Neuron (in vitro differentiated cells): ENCODE data around the gene GRID1.

Experiments used
- H2AFZ ChIP-seq: one replicate; pipeline ENCODE4 v1.6.1; 2013; ENCODE audit warnings: low read depth, mild to moderate bottlenecking, inconsistent platforms, low read length, moderate library complexity
- H3K27me3 ChIP-seq: one replicate; pipeline ENCODE4 v1.6.1; 2013; ENCODE audit warnings: low read length; ENCODE audit not compliant: insufficient read depth
- H3K36me3 ChIP-seq: one replicate; pipeline ENCODE4 v1.6.1; 2013; ENCODE audit warnings: low read length; ENCODE audit not compliant: insufficient read depth
- H3K4me1 ChIP-seq: one replicate; pipeline ENCODE4 v1.6.1; 2013; ENCODE audit warnings: low read length; ENCODE audit not compliant: insufficient read depth
- H3K4me3 ChIP-seq: 2 replicates; pipeline ENCODE4 v1.5.1; 2013; ENCODE audit warnings: mild to moderate bottlenecking, low read length, moderate library complexity
- H3K9me3 ChIP-seq: one replicate; pipeline ENCODE4 v1.6.1; 2013; ENCODE audit warnings: low read length

GRID1 gene

DNA sequence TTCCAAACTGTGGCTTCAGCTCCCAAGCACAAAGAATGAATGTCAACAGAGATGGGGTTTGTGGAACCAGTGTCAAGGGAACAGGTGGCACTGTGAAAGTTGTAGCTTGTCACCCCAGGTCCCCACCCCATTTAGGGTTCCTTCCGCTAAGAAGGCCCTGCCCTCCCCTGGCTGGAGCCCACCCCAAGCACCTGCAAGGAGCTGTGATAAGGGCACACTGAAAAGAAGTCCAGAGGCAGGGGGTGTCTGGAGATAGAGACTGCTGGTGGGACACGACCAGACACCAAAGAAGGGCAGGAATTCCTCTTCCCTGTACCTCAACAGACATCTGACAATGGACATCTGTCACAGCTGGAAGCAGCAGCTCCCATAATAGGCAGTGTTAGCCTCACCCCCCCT, 4.5 kb downstream of the GRID1 start:
- Histone ChIP-seq H2AFZ (no peak overlapping the region), H3K27me3 (peaks cover 70% of the 10 kb centered on the region), H3K36me3 (no peaks in the 10 kb centered on the region), H3K4me1 (no peaks in the 10 kb centered on the region), H3K9me3 (no peaks in the 10 kb centered on the region), H3K4me3 (no peak overlapping the region)

DNA sequence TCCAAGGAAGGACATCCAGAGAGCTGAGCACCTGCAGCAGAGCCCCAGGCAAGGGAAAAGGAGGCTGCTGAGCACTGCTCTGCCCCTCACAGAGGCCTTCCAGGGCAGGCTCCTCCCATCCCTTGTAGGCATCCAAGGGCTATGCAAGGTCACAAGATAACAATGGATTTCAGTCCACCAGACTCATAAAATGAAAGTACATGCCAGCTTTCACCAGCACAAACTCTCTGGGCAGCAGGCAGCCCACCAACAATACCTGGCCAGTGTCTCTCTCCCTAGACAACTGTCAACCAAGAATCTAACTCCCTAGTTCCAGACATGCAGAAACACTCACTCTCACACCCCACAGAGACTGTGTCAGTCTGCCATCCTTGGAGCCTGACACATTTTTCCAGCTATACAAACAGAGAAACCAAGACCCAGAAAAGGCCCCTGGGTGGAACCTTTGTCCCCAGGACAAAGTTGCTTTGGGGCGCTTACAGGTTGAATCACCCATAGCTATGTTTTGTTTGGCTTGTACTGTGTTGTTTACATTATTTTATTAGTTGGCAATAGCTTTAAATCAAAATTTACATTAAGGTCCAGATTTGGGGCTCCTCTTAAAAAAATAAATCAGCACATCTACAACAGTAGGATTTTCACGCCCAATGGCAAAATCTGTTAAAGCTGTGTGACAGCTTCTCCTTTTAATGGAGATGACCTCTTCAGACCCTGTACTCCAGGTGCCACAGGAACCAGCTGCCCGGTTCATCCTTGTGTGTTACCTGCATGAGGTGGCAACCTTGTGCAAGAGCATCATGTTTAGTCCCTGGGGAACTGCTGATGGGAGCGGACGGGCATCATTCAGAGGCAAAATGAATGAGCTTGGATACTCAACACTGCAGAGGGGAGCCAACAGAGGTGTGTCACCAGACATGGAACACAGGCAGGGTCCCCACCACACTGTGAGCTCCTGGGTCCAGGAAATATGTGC, 5.2 kb downstream of the GRID1 start:
- no peak overlapping the region for H2AFZ ChIP-seq
- H3K4me3 ChIP-seq = no peak overlapping the region
- no peaks in the 10 kb centered on the region for H3K9me3 ChIP-seq
- no peaks in the 10 kb centered on the region for H3K36me3 ChIP-seq
- H3K27me3 ChIP-seq = peaks cover 67% of the 10 kb centered on the region
- no peaks in the 10 kb centered on the region for H3K4me1 ChIP-seq

DNA sequence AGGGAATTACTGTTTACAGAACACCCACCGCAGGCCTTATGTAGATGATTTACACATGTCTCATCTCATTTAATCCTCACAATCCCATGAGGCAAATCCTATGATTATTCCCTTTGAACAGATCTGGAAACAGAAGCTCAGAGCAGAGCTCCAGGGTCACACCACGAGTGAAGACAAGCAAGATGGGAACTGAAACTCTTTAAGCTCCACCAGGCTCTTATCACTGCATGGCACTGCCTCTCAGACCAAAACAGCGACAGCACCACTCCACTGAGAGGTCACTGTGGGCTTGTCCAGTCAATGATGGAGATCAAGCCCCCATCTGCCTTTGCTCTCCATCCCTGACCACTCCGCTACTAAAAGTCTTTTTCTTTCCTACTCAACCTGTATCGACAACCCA, 5.9 kb downstream of the GRID1 start:
- no peaks in the 10 kb centered on the region for H3K9me3 ChIP-seq
- no peaks in the 10 kb centered on the region for H3K4me1 ChIP-seq
- no peak overlapping the region for H3K4me3 ChIP-seq
- no peaks in the 10 kb centered on the region for H3K36me3 ChIP-seq
- no peak overlapping the region for H2AFZ ChIP-seq
- peaks cover 62% of the 10 kb centered on the region for H3K27me3 ChIP-seq

DNA sequence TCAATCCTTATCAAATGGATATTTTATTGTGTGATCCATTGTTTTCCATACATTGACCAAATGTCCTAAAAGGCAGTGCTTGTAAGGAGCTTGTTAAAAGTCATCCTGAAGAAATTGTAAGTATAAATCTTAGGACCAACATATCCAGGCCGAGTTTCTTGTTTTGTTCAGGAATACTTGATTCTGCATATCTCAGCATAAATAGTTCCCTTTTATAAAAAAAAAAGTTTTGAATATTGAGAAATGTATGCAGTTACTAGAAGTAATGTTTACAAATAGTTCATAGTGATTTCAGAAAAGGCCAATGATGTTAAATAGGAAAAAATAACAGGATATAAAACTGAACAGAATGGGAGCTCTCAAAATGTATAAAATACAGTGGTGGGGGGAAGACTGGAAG, 6.6 kb downstream of the GRID1 start:
- H2AFZ ChIP-seq = no peak overlapping the region
- H3K27me3 ChIP-seq = peaks cover 62% of the 10 kb centered on the region
- H3K36me3 ChIP-seq = no peaks in the 10 kb centered on the region
- H3K9me3 ChIP-seq = no peaks in the 10 kb centered on the region
- H3K4me1 ChIP-seq = no peaks in the 10 kb centered on the region
- no peak overlapping the region for H3K4me3 ChIP-seq

DNA sequence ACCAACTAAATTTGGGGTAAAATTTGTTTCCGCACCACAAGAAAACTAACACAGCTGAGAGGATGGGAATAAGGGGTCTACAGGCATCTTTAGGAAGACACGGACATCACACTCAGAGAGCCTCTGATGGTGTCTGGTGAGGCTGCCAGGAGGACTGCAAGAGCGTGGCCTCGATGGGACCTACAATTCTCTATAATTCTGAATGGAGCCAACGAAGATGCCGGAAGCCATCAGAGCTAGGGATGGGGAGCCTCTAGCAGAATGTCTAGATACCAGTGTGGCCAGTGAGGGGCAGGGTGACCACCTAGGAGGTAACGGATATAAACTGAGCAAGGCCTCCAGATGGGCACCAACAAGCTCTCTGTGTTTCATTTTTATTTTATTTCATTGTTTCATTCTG, 7.5 kb downstream of the GRID1 start:
- no peaks in the 10 kb centered on the region for H3K36me3 ChIP-seq
- no peaks in the 10 kb centered on the region for H3K9me3 ChIP-seq
- H3K4me3 ChIP-seq = no peak overlapping the region
- no peak overlapping the region for H2AFZ ChIP-seq
- no peaks in the 10 kb centered on the region for H3K4me1 ChIP-seq
- peaks cover 53% of the 10 kb centered on the region for H3K27me3 ChIP-seq

DNA sequence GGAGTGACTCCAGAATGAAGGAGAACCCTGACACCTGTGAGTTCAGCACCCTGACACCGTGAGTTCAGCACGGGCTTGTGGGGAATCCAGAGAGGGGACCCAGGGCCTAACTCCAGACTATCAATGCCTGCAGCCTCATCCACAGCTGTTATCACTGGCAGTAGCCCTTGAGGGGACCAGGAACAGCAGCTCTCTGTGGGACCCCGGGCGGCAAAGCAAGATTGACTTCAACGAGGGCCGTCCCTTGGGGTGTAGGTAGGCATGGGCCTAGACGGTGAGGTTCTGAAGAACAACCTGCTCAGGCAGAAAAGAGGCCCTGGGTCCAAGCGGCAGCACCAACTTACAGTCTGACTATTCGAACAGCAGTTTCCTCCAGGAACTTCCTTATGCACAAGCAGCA, 8.9 kb downstream of the GRID1 start:
- Histone ChIP-seq H3K4me3 (no peak overlapping the region), H3K36me3 (no peaks in the 10 kb centered on the region), H3K9me3 (no peaks in the 10 kb centered on the region), H3K27me3 (peaks cover 39% of the 10 kb centered on the region), H3K4me1 (no peaks in the 10 kb centered on the region), H2AFZ (no peak overlapping the region)

DNA sequence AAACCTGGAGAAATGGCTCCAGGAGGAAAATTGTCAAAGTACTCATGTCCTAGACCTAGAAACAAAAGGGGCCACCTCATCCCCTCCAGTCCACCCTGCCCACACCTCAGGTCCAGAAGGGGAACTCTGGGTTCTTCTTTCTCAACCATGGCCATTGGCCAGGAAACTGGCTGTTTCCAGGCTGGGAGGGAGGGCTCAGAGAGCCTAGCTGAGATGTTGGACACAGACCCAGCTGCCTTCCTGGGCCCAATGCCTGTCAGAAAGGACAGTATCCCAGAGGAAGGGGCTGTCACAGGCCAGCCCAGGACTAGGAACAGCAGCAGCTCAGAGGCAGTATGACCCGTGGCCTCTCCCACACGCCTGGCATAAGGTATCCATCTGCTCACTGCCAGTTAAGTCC, 9.6 kb downstream of the GRID1 start:
- Histone ChIP-seq H3K4me1 (no peaks in the 10 kb centered on the region), H3K4me3 (no peak overlapping the region), H3K9me3 (no peaks in the 10 kb centered on the region), H3K27me3 (peaks cover 33% of the 10 kb centered on the region), H3K36me3 (no peaks in the 10 kb centered on the region), H2AFZ (no peak overlapping the region)

DNA sequence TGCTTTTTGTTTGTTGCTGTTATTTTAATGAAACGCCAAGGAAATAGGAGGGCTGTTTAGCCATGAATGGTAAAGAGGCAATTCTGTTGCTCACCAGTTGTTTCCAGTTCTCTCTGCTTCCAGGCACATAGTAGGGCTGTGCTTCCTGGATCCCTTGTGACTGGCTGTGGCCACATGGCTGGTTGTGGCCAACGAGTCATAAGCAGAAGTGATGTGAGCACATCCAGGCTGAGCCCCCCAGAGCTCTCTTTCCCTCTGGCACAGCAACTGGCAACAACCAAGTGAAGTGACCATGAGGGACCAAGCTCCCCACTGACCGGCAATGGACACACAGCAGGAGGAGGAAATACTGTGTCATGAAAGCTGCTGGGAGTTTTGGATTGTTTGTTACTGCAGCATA, 10.3 kb downstream of the GRID1 start:
- H3K27me3 ChIP-seq = peaks cover 27% of the 10 kb centered on the region
- H3K4me3 ChIP-seq = no peak overlapping the region

DNA sequence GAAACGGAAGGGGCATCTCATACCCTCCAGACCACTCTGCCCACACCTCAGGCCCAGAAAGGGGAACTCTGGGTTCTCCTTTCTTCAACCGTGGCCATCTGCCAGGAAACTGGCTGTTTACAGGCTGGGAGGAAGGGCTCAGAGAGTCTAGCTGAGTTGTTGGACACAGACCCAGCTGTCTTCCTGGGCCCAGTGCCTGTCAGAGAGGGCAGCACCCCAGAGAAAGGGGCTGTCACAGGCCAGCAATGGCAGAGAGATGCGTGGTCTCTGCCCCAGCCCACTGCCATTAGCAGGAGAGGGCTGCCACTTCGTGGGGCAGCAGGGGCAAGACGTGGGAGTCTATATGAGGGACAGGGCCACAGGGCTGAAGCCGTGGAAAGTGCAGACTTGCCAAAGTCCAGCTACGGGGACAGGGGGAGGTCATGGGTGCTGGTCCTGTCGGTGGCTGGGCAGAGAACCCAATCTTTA, 11.0 kb downstream of the GRID1 start:
- Histone ChIP-seq H3K9me3 (no peaks in the 10 kb centered on the region), H3K36me3 (no peaks in the 10 kb centered on the region), H3K4me1 (no peaks in the 10 kb centered on the region), H2AFZ (no peak overlapping the region), H3K4me3 (no peak overlapping the region), H3K27me3 (peaks cover 20% of the 10 kb centered on the region)

More for the DNA sequence above, 10.3 kb downstream of the GRID1 start:
- no peaks in the 10 kb centered on the region for H3K36me3 ChIP-seq
- H2AFZ ChIP-seq = no peak overlapping the region
- no peaks in the 10 kb centered on the region for H3K4me1 ChIP-seq
- no peaks in the 10 kb centered on the region for H3K9me3 ChIP-seq

DNA sequence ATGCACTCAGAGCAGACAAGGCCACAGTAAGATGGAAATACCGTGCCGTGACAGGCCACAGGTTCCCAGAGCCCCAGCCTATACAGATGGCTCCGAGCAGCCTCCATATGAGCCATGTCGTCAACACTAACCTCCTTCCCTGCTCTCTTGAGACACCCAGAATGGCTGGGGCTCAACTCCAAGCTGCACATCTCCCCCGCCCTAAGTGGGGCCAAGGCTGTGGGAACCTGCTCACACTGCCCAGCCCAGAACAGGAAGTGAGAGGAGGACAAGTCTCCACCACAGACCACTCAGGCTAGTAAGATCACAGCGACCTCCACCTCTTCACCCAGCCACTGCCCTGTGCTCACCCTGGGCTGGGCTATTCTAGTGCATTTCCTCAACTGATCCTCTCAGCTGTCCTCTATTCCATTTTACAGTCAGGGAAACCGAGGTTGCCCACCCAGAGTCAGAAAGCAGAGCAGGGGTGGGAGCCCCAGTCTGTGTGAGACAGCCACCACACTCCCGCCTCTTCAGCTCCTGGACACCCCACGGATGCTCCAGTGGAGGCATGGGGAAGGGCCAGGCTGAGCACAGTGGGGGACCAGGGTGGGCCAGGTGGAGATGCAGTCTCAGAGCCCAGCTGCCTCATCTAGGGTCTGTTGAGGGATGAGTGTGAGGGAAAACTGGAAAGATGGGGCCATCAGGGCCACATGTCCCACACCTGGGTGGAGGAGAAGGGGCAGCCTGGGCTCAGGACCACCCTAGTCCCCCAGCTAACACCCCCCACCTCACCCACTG, 11.6 kb downstream of the GRID1 start:
- H3K9me3 ChIP-seq = no peaks in the 10 kb centered on the region
- no peak overlapping the region for H2AFZ ChIP-seq
- no peaks in the 10 kb centered on the region for H3K36me3 ChIP-seq
- H3K27me3 ChIP-seq = peaks cover 18% of the 10 kb centered on the region
- H3K4me3 ChIP-seq = no peak overlapping the region
- no peaks in the 10 kb centered on the region for H3K4me1 ChIP-seq

DNA sequence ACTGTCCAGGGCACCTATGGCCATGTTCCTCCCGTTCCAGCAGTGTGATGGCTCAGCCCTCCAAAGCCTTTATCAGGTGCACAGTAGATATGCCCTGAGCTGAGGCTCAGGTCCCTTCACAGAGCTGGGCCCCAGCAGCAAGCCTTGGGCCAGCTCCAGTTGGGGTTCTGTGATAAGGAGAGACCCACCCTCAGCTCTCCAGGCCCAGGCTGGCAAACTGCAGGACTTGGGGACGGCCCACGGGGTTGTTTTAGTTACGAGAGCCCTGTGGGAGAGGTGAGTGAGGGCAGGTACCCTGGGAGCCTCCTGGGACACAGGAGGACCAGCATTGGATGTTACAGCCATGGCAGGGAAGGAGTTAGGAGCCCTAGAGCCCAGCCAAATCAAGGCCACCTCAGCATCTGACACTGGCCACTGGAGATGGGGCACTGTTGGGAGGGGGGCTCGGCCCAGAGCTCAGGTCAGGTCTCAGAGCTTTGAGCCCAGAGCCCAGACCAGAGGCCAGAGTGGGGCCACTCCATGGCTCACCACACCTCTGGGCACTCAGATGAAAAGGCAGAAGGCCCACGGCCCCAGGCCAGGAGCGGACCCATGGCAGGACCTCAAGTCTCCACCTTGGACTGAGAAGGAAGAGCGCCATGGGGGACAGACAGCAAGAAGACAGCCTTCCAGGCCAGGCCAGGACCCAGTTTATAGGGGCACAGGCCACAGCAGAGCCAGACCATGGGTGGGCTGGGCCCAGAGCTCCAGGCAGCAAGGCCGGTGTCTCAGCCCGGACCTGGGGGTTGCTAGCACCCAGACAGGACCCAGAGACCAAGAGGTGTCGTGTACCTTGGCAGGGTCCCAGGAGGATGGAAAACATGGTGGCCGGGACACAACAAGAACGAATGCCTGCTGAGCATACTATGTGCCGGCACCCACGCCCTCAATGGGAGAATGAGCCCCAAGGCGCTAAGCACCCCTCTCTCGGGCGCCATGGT, 12.8 kb downstream of the GRID1 start:
- H3K4me1 ChIP-seq = no peaks in the 10 kb centered on the region
- no peak overlapping the region for H2AFZ ChIP-seq
- no peaks in the 10 kb centered on the region for H3K9me3 ChIP-seq
- H3K4me3 ChIP-seq = no peak overlapping the region
- no peaks in the 10 kb centered on the region for H3K36me3 ChIP-seq
- peaks cover 16% of the 10 kb centered on the region for H3K27me3 ChIP-seq

DNA sequence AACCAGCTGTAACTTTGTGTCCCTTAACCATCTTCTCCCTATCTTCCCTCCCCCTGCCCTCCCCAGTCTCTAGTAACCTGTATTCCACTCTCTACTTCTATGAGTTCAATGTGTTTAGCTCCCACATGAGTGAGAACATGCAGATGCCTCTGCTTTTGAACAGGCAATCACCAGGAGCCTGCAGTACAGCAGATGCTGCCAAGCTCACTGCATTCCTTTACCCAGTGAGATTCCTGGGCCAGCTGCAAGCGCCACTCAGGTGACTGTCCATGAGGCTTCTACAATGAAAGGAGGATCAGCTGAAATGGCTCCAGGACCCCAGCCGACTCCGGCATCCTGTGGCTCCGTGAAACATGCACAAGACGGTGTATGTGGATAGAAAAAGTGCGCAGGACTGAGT, 15.7 kb downstream of the GRID1 start:
- no peak overlapping the region for H3K4me3 ChIP-seq
- H2AFZ ChIP-seq = no peak overlapping the region
- no peaks in the 10 kb centered on the region for H3K9me3 ChIP-seq
- H3K36me3 ChIP-seq = no peaks in the 10 kb centered on the region
- H3K27me3 ChIP-seq = peaks cover 9% of the 10 kb centered on the region
- no peaks in the 10 kb centered on the region for H3K4me1 ChIP-seq
